D721Med (cell line): ENCODE results near the gene TMCC3.

Experiments
- DNase-seq: peaks from one replicate; pipeline ENCODE4 v3.0.0; 2011; ENCODE audit warnings: low spot score; ENCODE audit not compliant: insufficient read length
- FAIRE-seq: peaks from 2 replicates; lab custom pipeline; 2011; peaks lifted over from hg19 to GRCh38; lab: Jason Lieb, UNC
- CTCF ChIP-seq: IDR thresholded peaks from 2 replicates; pipeline ENCODE4 v1.5.1; 2012; ENCODE audit warnings: mild to moderate bottlenecking, control low read depth; ENCODE audit not compliant: insufficient read depth; ENCODE audit errors: missing control alignments

TMCC3 gene

GRCh38 chr12:94623161-94623920 lies 27.0 kb downstream of the TMCC3 start:
- DNase-seq (no peak), FAIRE-seq (no peak)
- TF ChIP-seq CTCF = no peak

GRCh38 chr12:94622475-94622874 lies 27.9 kb downstream of the TMCC3 start:
- DNase-seq = no peak
- no peak for TF ChIP-seq CTCF
- no peak for FAIRE-seq

- no peak for TF ChIP-seq CTCF
- FAIRE-seq = no peak
- DNase-seq = no peak
Measured at GRCh38 chr12:94621662-94622359, 28.5 kb downstream of the TMCC3 start.

GRCh38 chr12:94620621-94621020 lies 29.7 kb downstream of the TMCC3 start:
- no peak for DNase-seq
- FAIRE-seq = no peak
- TF ChIP-seq CTCF = no peak

GRCh38 chr12:94618995-94619695 lies 31.2 kb downstream of the TMCC3 start:
- DNase-seq = no peak
- no peak for TF ChIP-seq CTCF
- FAIRE-seq = no peak

GRCh38 chr12:94617101-94617500 lies 33.3 kb downstream of the TMCC3 start:
- FAIRE-seq (no peak), DNase-seq (no peak)
- TF ChIP-seq CTCF = no peak
